Measurements from ENCODE around the gene ABR. TPM values are rescaled to one million over a fixed set of nuclear protein-coding genes. Genes with fewer than 3 reads are reported as not detected.
"Not testable (repeated sequence)": the region's sequence is repeated elsewhere in the genome, so short reads cannot be mapped to it uniquely, and the experiment has no call there.

The ABR gene
- total RNA-seq, 1 donor from 2014 or later, result 92.7 TPM

GRCh38 chr17:1123393-1123831, 56.4 kb downstream of the ABR start:
- Mint-ChIP-seq H3K27ac (peak overlapping the region; percentile 25), H3K4me3 (peak overlapping the region; percentile 55), H3K36me3 (peaks cover 4% of the 10 kb centered on the region), H3K4me1 (peaks cover 39% of the 10 kb centered on the region), H3K27me3 (ENCODE audit: insufficient read depth, low read depth) (peaks cover 3% of the 10 kb centered on the region), H3K9me3 (peaks cover 3% of the 10 kb centered on the region)
- H3K9me3 ChIP-seq (ENCODE audit: low read depth), result no peaks in the 10 kb centered on the region
- H3K9ac ChIP-seq, result no peak overlapping the region
- H3K4me1 ChIP-seq, result peaks cover 9% of the 10 kb centered on the region
- peaks cover 4% of the 10 kb centered on the region for H3F3A ChIP-seq (ENCODE audit: low read depth)
- no peak for TF ChIP-seq CTCF (IDR thresholded peaks at IDR 0.05)
- TF ChIP-seq EZH2phosphoT487 (IDR thresholded peaks at IDR 0.05), result no peak
- TF ChIP-seq EZH2 (IDR thresholded peaks at IDR 0.05), result no peak
- H4K20me1 ChIP-seq (ENCODE audit: low read depth), result peaks cover 33% of the 10 kb centered on the region
- no peak overlapping the region for H3K4me2 ChIP-seq
- no peak overlapping the region for H3K27ac ChIP-seq
- H3K36me3 ChIP-seq, result no peaks in the 10 kb centered on the region
- H3K79me2 ChIP-seq (ENCODE audit: low read depth), result no peaks in the 10 kb centered on the region
- no peak for DNase-seq (ENCODE audit: low spot score)
- no peak overlapping the region for H2AFZ ChIP-seq (replicated peaks)
- H3K27me3 ChIP-seq, result no peaks in the 10 kb centered on the region
- no peak overlapping the region for H3K4me3 ChIP-seq

GRCh38 chr17:1122533-1123392, 57.0 kb downstream of the ABR start:
- Histone ChIP-seq H3F3A (ENCODE audit: low read depth) (peaks cover 4% of the 10 kb centered on the region), H3K4me1 (peaks cover 9% of the 10 kb centered on the region), H3K9me3 (ENCODE audit: low read depth) (no peaks in the 10 kb centered on the region), H4K20me1 (ENCODE audit: low read depth) (peaks cover 33% of the 10 kb centered on the region), H2AFZ (replicated peaks) (no peak overlapping the region), H3K27me3 (no peaks in the 10 kb centered on the region), H3K27ac (no peak overlapping the region), H3K36me3 (no peaks in the 10 kb centered on the region), H3K9ac (no peak overlapping the region), H3K4me2 (no peak overlapping the region), H3K4me3 (no peak overlapping the region), H3K79me2 (ENCODE audit: low read depth) (no peaks in the 10 kb centered on the region)
- TF ChIP-seq EZH2phosphoT487 (IDR thresholded peaks at IDR 0.05) (no peak), CTCF (IDR thresholded peaks at IDR 0.05) (peak; percentile 80)
- H3K36me3 Mint-ChIP-seq, result peaks cover 2% of the 10 kb centered on the region
- peaks cover 39% of the 10 kb centered on the region for H3K4me1 Mint-ChIP-seq
- H3K9me3 Mint-ChIP-seq, result peaks cover 3% of the 10 kb centered on the region
- peak overlapping the region; percentile 55 for H3K4me3 Mint-ChIP-seq
- H3K27ac Mint-ChIP-seq, result peak overlapping the region; percentile 25
- peak; percentile 78 for DNase-seq (ENCODE audit: low spot score)
- H3K27me3 Mint-ChIP-seq (ENCODE audit: insufficient read depth, low read depth), result no peaks in the 10 kb centered on the region

GRCh38 chr17:1121442-1121817, 58.4 kb downstream of the ABR start:
- H3K36me3 ChIP-seq; H3K9me3 ChIP-seq (ENCODE audit: low read depth); H3K27ac ChIP-seq; H3K4me2 ChIP-seq; H2AFZ ChIP-seq (replicated peaks); H3K4me1 ChIP-seq; H3K27me3 Mint-ChIP-seq (ENCODE audit: insufficient read depth, low read depth); DNase-seq (ENCODE audit: low spot score); H3K9ac ChIP-seq; H3K79me2 ChIP-seq (ENCODE audit: low read depth); H3K27ac Mint-ChIP-seq; H3K36me3 Mint-ChIP-seq; H3K4me3 ChIP-seq; H3K9me3 Mint-ChIP-seq; H3K27me3 ChIP-seq; H3K4me3 Mint-ChIP-seq; H3F3A ChIP-seq (ENCODE audit: low read depth): not testable (repeated sequence)
- H3K4me1 Mint-ChIP-seq, result peaks cover 28% of the 10 kb centered on the region
- peaks cover 33% of the 10 kb centered on the region for H4K20me1 ChIP-seq (ENCODE audit: low read depth)
